AG09309 (cell line): ENCODE data around the gene SND1.
"Not testable (repeated sequence)": the region's sequence is repeated elsewhere in the genome, so short reads cannot be mapped to it uniquely, and the experiment has no call there.

Experiments used
- DNase-seq: peaks from one replicate; pipeline ENCODE4 v3.0.0-alpha.2; 2010; ENCODE audit warnings: low read depth
- H3K4me3 ChIP-seq: 2 replicates; pipeline ENCODE4 v1.5.1; 2011; ENCODE audit warnings: mild to moderate bottlenecking, low read depth, low read length, moderate library complexity; ENCODE audit not compliant: control insufficient read depth
- TF ChIP-seq, protein P1 (sequence below): IDR thresholded peaks from 2 replicates; pipeline ENCODE4 v1.5.1; 2011; ENCODE audit warnings: mild to moderate bottlenecking, low read depth, low read length, inconsistent platforms; ENCODE audit not compliant: insufficient read depth, control insufficient read depth; ENCODE audit errors: missing control alignments

Gene SND1

DNA sequence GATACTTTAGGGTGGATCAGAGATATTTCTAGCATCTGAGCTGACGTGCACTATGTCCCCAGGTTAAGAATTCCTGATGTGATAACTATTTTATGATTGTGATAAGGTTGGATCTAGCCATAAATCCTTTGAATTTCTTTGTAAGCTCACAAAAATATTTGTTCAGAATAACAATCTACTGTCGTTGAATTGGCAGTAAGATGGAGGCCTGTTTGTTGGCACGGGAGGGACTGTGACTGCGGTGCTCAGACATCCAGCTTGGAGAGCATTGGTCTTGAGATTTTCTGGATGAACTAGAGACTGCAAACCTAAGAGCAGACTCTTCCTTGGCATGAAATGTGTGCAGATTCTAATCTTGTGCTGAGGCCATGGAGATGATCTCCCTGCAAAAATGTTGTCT lies 248.1 kb downstream of the SND1 start:
- TF ChIP-seq, protein P1, sequence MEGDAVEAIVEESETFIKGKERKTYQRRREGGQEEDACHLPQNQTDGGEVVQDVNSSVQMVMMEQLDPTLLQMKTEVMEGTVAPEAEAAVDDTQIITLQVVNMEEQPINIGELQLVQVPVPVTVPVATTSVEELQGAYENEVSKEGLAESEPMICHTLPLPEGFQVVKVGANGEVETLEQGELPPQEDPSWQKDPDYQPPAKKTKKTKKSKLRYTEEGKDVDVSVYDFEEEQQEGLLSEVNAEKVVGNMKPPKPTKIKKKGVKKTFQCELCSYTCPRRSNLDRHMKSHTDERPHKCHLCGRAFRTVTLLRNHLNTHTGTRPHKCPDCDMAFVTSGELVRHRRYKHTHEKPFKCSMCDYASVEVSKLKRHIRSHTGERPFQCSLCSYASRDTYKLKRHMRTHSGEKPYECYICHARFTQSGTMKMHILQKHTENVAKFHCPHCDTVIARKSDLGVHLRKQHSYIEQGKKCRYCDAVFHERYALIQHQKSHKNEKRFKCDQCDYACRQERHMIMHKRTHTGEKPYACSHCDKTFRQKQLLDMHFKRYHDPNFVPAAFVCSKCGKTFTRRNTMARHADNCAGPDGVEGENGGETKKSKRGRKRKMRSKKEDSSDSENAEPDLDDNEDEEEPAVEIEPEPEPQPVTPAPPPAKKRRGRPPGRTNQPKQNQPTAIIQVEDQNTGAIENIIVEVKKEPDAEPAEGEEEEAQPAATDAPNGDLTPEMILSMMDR, result no peak
- DNase-seq, result no peak
- H3K4me3 ChIP-seq, result no peak overlapping the region

DNA sequence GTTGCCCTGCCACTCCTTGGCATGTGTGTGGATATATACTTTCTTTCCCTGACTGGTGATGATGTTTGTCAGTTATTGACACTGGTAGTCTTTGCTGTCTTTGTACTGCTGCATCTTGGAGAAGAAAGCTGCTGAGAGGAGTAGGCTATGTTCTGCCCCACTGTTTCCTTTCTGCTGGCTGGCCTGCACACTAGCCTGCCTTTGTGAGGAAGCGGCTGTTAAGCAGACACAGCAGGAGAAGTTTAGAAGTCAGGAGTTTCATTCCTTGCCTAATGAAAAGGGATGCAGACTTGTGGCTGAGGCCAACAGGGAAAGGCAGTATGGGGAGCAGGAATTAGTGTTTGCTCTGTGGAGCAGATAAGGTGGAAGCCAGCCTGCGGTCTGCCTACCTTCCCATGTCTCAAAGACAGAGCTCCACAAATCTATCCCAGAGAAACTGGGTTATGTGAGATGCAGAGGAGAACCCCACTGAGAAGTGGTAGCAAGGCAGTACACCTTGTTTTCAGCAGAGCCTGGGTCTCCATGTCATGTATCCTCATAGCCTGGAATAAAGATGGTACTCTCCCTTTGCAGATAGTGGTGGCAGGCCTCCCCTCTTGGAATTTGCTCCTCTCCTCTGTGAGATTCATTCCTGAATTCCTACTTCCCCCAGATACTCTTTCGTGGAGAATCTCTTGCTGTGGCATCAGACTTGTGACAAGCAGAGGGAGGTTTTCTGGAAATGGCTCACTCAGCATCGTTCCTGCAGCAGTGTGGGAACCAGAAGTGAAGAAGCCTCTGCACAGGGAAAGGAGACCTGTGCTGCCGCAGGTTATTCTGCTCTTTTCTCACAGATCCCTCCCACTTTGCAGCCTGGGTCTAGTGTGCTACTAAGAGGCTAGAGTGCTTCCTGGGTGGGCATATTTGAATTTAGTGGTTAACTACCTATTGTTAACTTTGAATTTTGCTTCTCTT lies 249.0 kb downstream of the SND1 start:
- DNase-seq, result no peak
- TF ChIP-seq, protein P1, result no peak
- no peak overlapping the region for H3K4me3 ChIP-seq

DNA sequence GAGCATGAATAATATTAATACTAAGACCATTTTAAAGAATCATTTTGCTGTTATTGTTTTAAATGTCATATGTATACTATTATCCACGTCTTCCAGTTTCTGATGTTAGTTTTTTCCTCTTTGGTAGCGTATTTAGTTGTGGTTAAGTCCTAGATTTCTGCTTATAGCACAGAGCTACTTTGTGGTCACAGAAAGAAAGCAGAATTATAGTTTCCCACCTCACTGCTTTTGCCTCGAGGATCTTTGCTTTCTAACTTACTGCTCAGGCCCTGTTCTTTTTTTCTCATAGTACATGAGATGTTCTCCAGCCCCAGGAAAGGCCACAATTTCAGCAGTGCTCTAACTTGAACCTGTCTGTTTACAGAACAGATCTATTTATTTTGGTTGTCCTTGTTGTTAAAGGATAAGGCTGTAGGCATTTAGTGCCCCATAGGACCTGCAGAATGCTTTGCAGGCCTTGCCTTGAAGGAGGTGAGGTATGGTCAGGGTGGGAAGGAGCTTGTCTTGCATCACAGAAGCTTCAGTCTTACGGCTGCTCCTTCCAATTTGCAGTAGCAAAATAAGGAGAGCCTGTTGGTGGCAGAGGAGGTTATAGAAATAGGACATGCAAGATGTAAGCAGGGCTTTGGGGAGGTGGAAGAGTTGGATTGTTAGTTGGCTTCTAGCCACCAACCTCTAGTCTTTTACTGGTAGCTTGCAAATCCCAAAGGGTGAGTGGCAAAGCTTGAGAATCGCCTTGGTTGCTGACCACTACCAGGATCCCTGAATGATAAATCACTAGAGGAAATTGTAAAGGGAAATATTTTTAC lies 250.1 kb downstream of the SND1 start:
- TF ChIP-seq, protein P1, result no peak
- no peak overlapping the region for H3K4me3 ChIP-seq
- DNase-seq, result no peak

DNA sequence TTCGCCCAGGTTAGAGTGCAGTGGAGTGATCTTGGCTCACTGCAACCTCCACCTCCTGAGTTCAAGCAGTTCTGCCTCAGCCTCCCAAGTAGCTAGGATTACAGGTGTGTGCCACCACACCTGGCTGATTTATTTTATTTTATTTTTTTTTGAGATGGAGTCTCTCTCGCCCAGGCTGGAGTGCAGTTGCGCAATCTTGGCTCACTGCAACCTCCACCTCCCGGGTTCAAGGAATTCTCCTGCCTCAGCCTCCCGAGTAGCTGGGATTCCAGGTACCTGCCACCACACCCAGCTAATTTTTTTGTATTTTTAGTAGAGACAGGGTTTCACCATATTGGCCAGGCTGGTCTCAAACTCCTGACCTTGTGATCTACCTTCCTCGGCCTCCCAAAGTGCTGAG lies 250.8 kb downstream of the SND1 start:
- DNase-seq, result not testable (repeated sequence)

DNA sequence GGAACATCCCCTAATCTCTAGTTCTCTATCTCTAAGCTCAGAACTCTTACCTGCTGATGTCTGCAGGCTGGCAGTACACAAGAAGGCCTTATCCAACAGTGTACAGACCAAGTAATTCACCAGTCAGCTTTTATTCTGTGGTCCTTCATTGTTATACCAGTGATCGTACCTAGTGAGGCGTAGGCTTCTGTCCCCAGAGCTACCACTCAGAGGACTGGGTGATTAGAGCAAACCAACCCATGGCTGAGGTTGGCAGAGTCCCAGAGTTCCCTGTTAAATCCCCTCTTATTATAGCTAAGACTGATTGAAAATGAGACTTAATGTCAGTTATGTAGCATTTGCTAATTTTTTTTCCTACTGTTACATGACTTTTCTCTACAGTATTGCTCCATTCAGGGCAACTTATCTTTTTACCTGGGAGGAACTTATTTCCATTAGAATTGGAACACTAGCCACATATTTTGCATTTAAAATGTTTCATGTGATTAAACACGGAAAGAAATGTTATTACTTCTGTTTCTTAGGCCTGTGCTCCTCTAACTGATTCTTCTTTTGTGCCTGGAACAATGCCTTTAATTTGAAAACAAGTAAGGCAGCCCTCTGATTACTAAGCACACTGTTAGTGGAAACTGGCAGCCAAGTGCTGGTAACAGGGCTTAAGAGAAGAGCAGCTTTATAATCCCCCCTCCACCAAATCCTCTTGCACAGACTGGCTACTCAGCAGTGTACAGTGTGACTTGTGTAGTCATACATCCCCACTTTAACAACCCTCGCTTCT lies 252.1 kb downstream of the SND1 start:
- DNase-seq, result no peak
- TF ChIP-seq, protein P1, result no peak
- H3K4me3 ChIP-seq, result no peak overlapping the region

More for the DNA sequence above, 250.8 kb downstream of the SND1 start:
- not testable (repeated sequence) for H3K4me3 ChIP-seq

DNA sequence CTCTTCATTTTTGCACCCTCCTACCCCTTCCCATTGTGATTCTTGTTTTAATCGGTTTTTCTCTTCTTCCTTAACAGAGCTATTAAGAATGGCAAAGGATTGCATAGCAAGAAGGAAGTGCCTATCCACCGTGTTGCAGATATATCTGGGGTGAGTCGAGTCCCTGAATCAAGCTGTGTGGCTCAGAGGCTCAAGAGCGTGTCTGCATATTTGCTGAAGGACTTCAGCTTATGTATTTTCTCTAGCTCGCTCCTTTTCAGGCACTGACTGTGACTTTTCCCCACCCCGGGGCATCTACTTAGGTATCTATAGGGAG lies 252.6 kb downstream of the SND1 start:
- no peak for DNase-seq
- no peak overlapping the region for H3K4me3 ChIP-seq
- TF ChIP-seq, protein P1, result no peak
